DOHH2 (cell line): ENCODE data around the gene HNRNPA0.

Experiments
- CTCF ChIP-seq: fragments of 200-600 bp; sonication (generic); IDR thresholded peaks from one replicate; pipeline ENCODE4 v1.5.1; 2014; ENCODE audit warnings: antibody characterized with exemption, mild to moderate bottlenecking, low read depth, low read length; ENCODE audit not compliant: poor library complexity, severe bottlenecking
- EZH2phosphoT487 ChIP-seq: fragments of 200-600 bp; sonication (generic); IDR thresholded peaks from 2 replicates; pipeline ENCODE4 v1.6.1; 2017; ENCODE audit warnings: borderline replicate concordance, mild to moderate bottlenecking, antibody characterized with exemption, low read length, moderate library complexity, mixed read lengths

GRCh38 chr5:137752905-137753690 is 1.1 kb downstream of the HNRNPA0 start:
- TF ChIP-seq CTCF (no peak), EZH2phosphoT487 (no peak)
